ENCODE data around the gene COL5A1. TPM values are rescaled to one million over a fixed set of nuclear protein-coding genes. Genes with fewer than 3 reads are reported as not detected.
"Not testable (repeated sequence)": the region's sequence is repeated elsewhere in the genome, so short reads cannot be mapped to it uniquely, and the experiment has no call there.

COL5A1 gene
- total RNA-seq, 2 donors from 2014 or later = not detected

GRCh38 chr9:134715536-134715935 lies 73.9 kb downstream of the COL5A1 start:
- not testable (repeated sequence) for H3K4me3 Mint-ChIP-seq; H3K36me3 Mint-ChIP-seq; H3K27me3 Mint-ChIP-seq; DNase-seq (ENCODE audit: low spot score); H3K27ac Mint-ChIP-seq; ATAC-seq; H3K9me3 Mint-ChIP-seq
- peaks cover 7 to 23% of the 10 kb centered on the region in 2 donors for H3K4me1 Mint-ChIP-seq (ENCODE audit: low read depth in 2 of 2)

DNA sequence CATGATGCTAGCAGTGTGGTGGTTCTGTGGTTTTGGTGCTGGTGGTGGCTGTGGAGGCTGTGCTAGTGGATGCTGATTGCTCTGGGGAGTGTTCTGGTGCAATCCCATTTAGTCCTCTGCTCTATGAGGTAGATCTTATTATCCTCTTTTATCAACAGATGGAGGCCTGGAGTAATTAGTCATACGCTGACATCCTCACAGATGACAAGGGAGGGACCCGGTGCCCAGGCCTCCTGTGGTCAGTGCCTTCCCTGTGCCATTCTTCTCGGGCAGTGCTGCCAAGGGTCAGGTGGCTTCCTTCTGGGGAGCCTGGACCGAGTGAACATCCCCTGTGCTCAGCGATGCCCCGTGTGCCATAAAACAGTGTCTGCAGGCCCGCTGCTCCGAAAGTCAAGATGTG lies 74.5 kb downstream of the COL5A1 start:
- H3K9me3 Mint-ChIP-seq = peaks cover 5% of the 10 kb centered on the region
- H3K27me3 Mint-ChIP-seq = no peaks in the 10 kb centered on the region
- H3K27ac Mint-ChIP-seq = no peak overlapping the region
- no peak for DNase-seq (ENCODE audit: low spot score)
- H3K36me3 Mint-ChIP-seq = peaks cover 7% of the 10 kb centered on the region
- no peak for ATAC-seq
- H3K4me3 Mint-ChIP-seq = no peak overlapping the region
- peaks cover 7 to 23% of the 10 kb centered on the region in 2 donors for H3K4me1 Mint-ChIP-seq (ENCODE audit: low read depth in 2 of 2)

DNA sequence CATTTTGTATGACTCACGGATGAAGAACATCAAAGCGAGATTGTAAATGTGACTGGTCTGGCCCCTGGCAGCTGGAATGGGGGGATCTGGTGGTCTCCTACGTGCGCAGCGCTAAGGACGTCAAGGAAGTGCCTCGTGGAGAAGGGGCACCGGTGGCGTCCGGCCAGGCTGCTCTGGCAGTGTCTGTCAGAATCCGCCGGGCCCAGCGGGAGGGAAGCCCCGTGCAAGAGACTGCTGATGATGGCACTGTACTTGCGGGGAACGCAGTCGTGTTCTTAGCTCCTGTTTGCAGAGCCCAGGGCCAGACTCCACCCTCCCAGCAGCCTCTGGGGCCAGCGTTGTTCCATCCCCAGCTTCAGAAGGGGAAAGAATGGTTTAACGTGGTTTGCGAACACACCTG lies 75.5 kb downstream of the COL5A1 start:
- DNase-seq (ENCODE audit: low spot score) (no peak), ATAC-seq (no peak)
- peaks cover 7 to 23% of the 10 kb centered on the region in 2 donors for H3K4me1 Mint-ChIP-seq (ENCODE audit: low read depth in 2 of 2)
- H3K27me3 Mint-ChIP-seq = no peaks in the 10 kb centered on the region
- H3K27ac Mint-ChIP-seq = no peak overlapping the region
- peaks cover 5% of the 10 kb centered on the region for H3K9me3 Mint-ChIP-seq
- no peak overlapping the region for H3K4me3 Mint-ChIP-seq
- H3K36me3 Mint-ChIP-seq = peaks cover 7% of the 10 kb centered on the region

DNA sequence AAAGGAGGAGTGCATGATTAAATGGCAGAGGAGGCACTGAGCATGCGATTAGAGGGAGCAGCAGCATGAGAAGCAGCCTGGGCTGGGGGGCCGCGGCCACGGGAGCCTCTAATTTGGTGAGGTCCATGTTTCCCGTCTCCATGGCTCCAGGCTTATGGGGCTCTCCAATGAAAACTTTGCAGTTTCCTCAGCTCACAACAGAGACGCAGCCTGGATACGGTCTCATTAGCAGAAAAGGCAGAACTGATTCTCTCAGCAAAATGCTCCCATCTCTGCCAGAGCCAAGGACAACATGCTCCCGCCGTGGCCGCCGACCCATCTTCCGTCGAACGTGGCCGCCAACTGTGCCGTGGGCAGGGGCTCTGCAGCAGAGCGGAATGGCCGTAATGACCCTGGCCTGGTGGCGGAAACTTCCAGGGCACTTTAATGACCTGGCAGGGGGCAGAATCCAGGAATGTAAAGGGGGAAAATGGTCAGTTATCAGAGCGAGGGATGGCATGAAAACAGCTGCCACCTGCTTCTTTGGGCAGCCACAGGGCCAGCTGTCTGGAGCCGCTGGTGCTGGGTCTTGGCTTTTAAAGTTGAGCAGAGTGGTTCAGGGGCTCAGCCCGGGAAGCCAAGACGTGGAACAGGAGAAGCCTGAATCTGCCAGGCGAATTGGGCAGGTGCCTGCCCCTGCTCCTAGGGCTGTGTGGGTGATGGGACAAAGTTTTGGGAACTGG lies 76.5 kb downstream of the COL5A1 start:
- no peak for ATAC-seq
- no peak overlapping the region for H3K27ac Mint-ChIP-seq
- peaks cover 7% of the 10 kb centered on the region for H3K36me3 Mint-ChIP-seq
- peaks cover 7 to 21% of the 10 kb centered on the region in 2 donors for H3K4me1 Mint-ChIP-seq (ENCODE audit: low read depth in 2 of 2)
- H3K27me3 Mint-ChIP-seq = peaks cover 3 to 9% of the 10 kb centered on the region in 2 donors
- H3K9me3 Mint-ChIP-seq = peaks cover 5% of the 10 kb centered on the region
- no peak overlapping the region for H3K4me3 Mint-ChIP-seq
- no peak for DNase-seq (ENCODE audit: low spot score)

DNA sequence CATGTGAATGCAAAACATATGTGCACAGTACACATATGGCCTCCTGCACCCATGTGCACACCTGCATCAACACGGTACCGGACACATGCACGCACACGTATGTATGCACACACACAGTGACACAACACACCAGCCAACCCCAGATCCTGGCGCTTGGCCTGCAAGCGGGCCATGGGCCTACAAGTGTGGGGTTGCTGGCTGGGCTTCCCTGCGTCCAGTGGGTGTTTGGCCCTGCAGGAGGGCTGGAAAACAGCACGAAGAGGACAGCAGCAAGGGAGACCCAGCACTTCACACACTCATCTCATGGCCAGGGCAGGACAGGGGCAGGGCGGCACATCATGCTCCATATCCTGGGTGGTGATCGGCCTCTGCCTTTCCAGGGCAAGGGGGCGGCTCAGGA lies 77.7 kb downstream of the COL5A1 start:
- ATAC-seq = no peak
- no peak overlapping the region for H3K4me3 Mint-ChIP-seq
- peaks cover under 1% of the 10 kb centered on the region for H3K9me3 Mint-ChIP-seq
- no peak for DNase-seq (ENCODE audit: low spot score)
- H3K36me3 Mint-ChIP-seq = peaks cover 2% of the 10 kb centered on the region
- H3K4me1 Mint-ChIP-seq (ENCODE audit: low read depth in 2 of 2) = peaks cover 7 to 11% of the 10 kb centered on the region in 2 donors
- no peak overlapping the region for H3K27ac Mint-ChIP-seq
- peaks cover 3 to 11% of the 10 kb centered on the region in 2 donors for H3K27me3 Mint-ChIP-seq

DNA sequence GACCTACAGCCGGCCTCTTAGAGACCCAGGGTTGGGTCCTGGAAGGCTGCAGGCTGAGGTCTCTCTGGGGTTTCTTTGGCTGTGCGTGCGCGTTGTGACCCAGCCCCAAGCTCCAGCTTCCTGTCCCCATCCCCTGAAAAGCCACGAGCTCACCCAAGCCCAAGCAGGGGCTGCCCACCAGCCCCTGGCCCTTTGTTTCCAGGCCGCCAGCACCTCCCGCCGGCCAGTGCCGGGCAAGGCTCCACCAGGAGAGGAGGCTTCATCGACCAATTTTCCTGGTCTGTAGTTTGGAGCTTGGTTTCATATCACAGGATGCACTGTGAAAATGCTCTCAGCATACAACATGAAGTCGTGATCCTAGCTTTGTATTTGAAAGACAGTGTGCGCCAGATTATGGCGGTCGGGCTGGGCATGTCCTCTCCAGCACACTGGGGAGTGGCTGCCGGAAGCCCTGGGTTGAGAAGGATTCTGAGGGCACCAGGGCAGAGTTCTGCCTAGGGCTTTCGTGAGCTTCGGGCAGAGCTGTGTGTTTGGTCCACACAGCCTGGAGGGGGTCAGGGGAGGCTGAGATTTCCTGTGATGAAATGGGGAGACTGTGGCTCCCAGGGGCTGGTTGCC lies 78.6 kb downstream of the COL5A1 start:
- Mint-ChIP-seq H3K27me3 (peaks cover 3 to 11% of the 10 kb centered on the region in 2 donors), H3K27ac (no peak overlapping the region), H3K9me3 (no peaks in the 10 kb centered on the region), H3K4me3 (no peak overlapping the region), H3K36me3 (no peaks in the 10 kb centered on the region), H3K4me1 (ENCODE audit: low read depth in 2 of 2) (peaks cover 7 to 10% of the 10 kb centered on the region in 2 donors)
- ATAC-seq (no peak), DNase-seq (ENCODE audit: low spot score) (no peak)

DNA sequence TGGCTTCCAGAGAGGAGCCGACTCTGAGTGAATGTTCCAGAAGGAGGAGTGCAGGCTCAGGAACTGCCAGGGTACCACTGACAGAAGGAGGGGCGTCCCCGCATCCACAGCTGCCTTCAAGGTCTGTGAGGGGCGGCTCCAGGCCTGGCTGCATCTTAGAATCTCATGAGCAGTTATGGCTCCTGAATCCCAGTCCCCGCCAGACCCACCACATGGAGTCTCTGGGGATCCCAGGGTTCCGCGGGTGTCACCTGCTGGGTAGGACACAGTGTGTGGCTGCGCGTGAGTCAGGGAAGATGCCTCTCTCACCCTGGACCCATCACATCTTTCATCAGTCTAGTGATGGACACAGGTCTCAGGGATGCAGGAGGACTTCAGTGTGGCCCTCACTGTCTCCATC lies 79.2 kb downstream of the COL5A1 start:
- Mint-ChIP-seq H3K9me3 (no peaks in the 10 kb centered on the region), H3K27me3 (peaks cover 3 to 11% of the 10 kb centered on the region in 2 donors), H3K27ac (no peak overlapping the region), H3K4me3 (no peak overlapping the region), H3K36me3 (no peaks in the 10 kb centered on the region), H3K4me1 (ENCODE audit: low read depth in 2 of 2) (peaks cover 4 to 8% of the 10 kb centered on the region in 2 donors)
- DNase-seq (ENCODE audit: low spot score) = no peak
- ATAC-seq = no peak

DNA sequence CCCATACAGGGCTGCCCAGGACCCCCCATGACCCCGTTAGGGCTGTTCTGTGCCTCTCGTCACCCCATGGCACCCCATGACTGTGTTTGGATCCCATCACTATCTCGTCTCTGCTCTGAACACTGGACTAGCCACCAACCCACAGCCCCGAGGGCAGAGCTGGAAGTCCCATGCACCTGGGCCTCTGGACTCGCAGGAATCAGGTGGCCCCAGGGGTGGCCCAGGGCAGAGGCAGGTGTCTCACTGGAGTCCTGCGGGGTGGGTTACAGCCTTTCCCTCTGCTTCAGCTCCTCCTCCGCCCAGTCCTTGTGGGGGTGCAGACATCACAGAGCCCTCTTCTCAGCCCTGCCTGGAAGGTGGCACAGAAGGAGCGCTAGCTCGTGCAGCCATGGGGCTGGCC lies 79.7 kb downstream of the COL5A1 start:
- H3K4me1 Mint-ChIP-seq (ENCODE audit: low read depth in 2 of 2) = peaks cover 0 to 3% of the 10 kb centered on the region in 2 donors
- H3K9me3 Mint-ChIP-seq = no peaks in the 10 kb centered on the region
- no peak overlapping the region for H3K4me3 Mint-ChIP-seq
- no peak overlapping the region for H3K27ac Mint-ChIP-seq
- DNase-seq (ENCODE audit: low spot score) (no peak), ATAC-seq (no peak)
- H3K27me3 Mint-ChIP-seq = peaks cover 3 to 11% of the 10 kb centered on the region in 2 donors
- H3K36me3 Mint-ChIP-seq = no peaks in the 10 kb centered on the region

GRCh38 chr9:134722120-134722701 lies 80.6 kb downstream of the COL5A1 start:
- H3K27ac Mint-ChIP-seq = no peak overlapping the region
- H3K4me3 Mint-ChIP-seq = no peak overlapping the region
- H3K9me3 Mint-ChIP-seq = no peaks in the 10 kb centered on the region
- no peak for DNase-seq (ENCODE audit: low spot score)
- peaks cover 0 to 3% of the 10 kb centered on the region in 2 donors for H3K4me1 Mint-ChIP-seq (ENCODE audit: low read depth in 2 of 2)
- peaks cover 3 to 11% of the 10 kb centered on the region in 2 donors for H3K27me3 Mint-ChIP-seq
- no peaks in the 10 kb centered on the region for H3K36me3 Mint-ChIP-seq
- no peak for ATAC-seq

DNA sequence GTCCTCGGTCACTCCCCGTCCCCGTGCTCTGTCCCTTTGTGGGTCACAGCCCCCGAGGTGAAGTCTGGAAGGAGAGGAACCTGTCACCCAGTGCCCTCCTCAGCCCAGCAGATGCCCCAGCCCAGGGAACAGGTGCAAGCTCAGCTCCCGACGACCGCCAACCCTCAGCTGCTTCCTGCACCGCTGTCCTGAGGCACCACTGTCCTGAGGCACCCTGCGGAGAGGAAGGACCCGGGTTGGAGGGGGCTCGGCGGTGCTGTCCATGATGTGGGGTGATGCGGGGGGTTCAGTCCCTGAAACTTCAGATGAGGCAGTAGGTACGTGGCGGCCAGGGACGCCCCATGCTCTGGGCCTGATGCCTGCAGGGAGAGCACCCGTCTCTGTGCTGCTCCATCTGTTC lies 81.4 kb downstream of the COL5A1 start:
- Mint-ChIP-seq H3K4me1 (ENCODE audit: low read depth in 2 of 2) (peaks cover 0 to 3% of the 10 kb centered on the region in 2 donors), H3K27ac (no peak overlapping the region)
- no peak for ATAC-seq

GRCh38 chr9:134723491-134724190 lies 82.0 kb downstream of the COL5A1 start:
- Mint-ChIP-seq H3K36me3 (no peaks in the 10 kb centered on the region), H3K4me3 (no peak overlapping the region), H3K9me3 (no peaks in the 10 kb centered on the region), H3K27me3 (peaks cover 3 to 11% of the 10 kb centered on the region in 2 donors), H3K4me1 (ENCODE audit: low read depth in 2 of 2) (peaks cover 0 to 3% of the 10 kb centered on the region in 2 donors), H3K27ac (no peak overlapping the region)
- DNase-seq (ENCODE audit: low spot score) (no peak), ATAC-seq (no peak)

More for the DNA sequence above, 81.4 kb downstream of the COL5A1 start:
- no peak for DNase-seq (ENCODE audit: low spot score)
- H3K4me3 Mint-ChIP-seq = no peak overlapping the region
- no peaks in the 10 kb centered on the region for H3K9me3 Mint-ChIP-seq
- no peaks in the 10 kb centered on the region for H3K36me3 Mint-ChIP-seq
- peaks cover 3 to 11% of the 10 kb centered on the region in 2 donors for H3K27me3 Mint-ChIP-seq

DNA sequence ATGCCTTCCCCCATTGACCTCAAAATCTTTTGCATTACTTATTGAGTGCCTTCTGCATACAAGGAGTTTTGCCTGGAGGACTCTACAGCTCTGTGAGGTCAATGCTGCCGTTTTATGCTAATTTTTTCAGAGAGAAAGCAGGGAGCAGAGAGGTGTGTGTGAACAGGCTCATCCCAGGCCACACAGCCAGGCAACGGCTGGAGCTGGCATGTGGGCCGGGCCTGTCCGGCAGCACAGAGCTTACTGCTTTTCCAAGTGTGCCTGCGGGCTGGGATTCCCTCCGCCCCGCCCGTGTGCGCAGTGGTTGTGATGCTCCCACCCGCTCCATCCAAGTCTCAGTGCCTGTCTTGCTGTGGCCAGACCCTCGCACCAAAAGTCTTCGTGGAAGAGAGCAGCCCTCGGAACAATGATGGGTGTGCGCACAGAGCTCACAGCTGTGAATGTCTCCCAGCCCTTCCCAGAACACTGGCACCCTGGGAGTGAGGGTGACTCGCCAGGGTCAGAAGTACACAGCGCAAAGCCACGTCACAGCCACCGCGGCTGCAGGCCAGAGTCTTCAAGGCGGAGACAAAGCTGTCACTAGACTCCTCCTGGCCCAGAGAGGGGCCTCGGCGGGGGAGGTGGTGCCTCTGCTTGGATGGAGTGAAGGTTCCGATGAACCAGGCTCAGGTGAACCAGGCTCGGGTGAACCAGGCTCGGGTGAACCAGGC lies 82.8 kb downstream of the COL5A1 start:
- H3K4me3 Mint-ChIP-seq = no peak overlapping the region
- DNase-seq (ENCODE audit: low spot score) = no peak
- H3K9me3 Mint-ChIP-seq = no peaks in the 10 kb centered on the region
- H3K4me1 Mint-ChIP-seq (ENCODE audit: low read depth in 2 of 2) = peaks cover 0 to 7% of the 10 kb centered on the region in 2 donors
- H3K27ac Mint-ChIP-seq = no peak overlapping the region
- no peaks in the 10 kb centered on the region for H3K36me3 Mint-ChIP-seq
- peaks cover 3 to 11% of the 10 kb centered on the region in 2 donors for H3K27me3 Mint-ChIP-seq
- ATAC-seq = no peak

DNA sequence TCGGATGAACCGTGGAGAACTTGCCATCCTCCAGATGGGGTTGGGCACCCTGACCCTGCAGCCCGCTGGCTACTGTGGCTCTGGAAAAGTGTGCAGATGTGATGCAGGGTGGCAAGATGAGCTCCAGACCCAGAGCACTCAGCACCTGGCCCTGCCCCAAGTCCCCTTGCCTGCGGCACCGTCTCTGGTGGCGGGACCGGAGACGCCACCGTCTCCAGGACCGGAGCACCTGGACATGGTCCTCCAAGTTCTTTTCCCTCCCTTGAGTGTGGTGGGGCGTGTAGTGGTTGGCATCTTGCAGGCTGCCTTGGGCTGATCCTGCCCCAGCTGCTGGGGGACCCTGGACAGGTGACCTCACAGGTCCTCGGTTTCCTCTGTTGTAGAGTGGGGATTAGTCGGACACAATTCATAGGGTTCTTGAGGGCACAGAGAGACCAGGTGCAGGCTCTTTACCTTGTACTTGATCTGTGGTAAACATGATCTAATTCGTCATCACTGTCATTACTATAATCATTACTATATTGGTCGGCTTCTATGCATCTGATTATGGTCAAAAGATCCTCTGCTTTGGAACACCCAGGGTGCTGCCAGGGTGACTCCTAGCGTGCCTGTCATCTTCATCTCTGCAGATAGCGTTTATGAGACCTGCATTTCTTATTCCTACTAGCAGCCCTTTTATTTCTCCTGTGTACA lies 83.5 kb downstream of the COL5A1 start:
- no peak overlapping the region for H3K27ac Mint-ChIP-seq
- H3K9me3 Mint-ChIP-seq = no peaks in the 10 kb centered on the region
- no peak overlapping the region for H3K4me3 Mint-ChIP-seq
- ATAC-seq (no peak), DNase-seq (ENCODE audit: low spot score) (no peak)
- peaks cover 0 to 7% of the 10 kb centered on the region in 2 donors for H3K4me1 Mint-ChIP-seq (ENCODE audit: low read depth in 2 of 2)
- H3K36me3 Mint-ChIP-seq = no peaks in the 10 kb centered on the region
- peaks cover 3 to 11% of the 10 kb centered on the region in 2 donors for H3K27me3 Mint-ChIP-seq

Data from natural killer cell treated with Interleukin-12 subunit alpha and Interleukin-12 subunit beta and Interleukin-15 and Interleukin-18, amount 100 ng/mL, for 72 hours (primary cell).